Neural progenitor cell (in vitro differentiated cells): ENCODE data around the gene ATAD3A.

Source experiments
- CTCF ChIP-seq: fragments of 200-600 bp; sonication (generic); IDR thresholded peaks from 2 replicates; pipeline ENCODE4 v1.5.1; 2017; ENCODE audit warnings: antibody characterized with exemption, mild to moderate bottlenecking
- EZH2 ChIP-seq: fragments of 200-600 bp; sonication (generic); IDR thresholded peaks from 2 replicates; pipeline ENCODE4 v1.6.1; 2017; ENCODE audit warnings: antibody characterized with exemption, mild to moderate bottlenecking, moderate library complexity
- EZH2phosphoT487 ChIP-seq: fragments of 200-600 bp; sonication (generic); IDR thresholded peaks from 2 replicates; pipeline ENCODE4 v1.6.1; 2017; ENCODE audit warnings: antibody characterized with exemption

- TF ChIP-seq CTCF, result no peak
- TF ChIP-seq EZH2, result no peak
- no peak for TF ChIP-seq EZH2phosphoT487
Observed at GRCh38 chr1:1491601-1492000, 20.4 kb upstream of the ATAD3A start.
